Mesenchymal stem cell (in vitro differentiated cells and primary cell): ENCODE results near the gene CPLX4.

Experiments used
- DNase-seq: peaks from one replicate; pipeline ENCODE4 v3.0.0-alpha.2; 2013
- H2AFZ ChIP-seq: one replicate; pipeline ENCODE4 v1.6.1; 2013; ENCODE audit warnings: low read depth, mild to moderate bottlenecking, control low read depth, inconsistent platforms, low read length, moderate library complexity
- H2AK5ac ChIP-seq: 2 replicates; pipeline ENCODE4 v1.6.1; 2013; ENCODE audit warnings: low read length, moderate library complexity, mild to moderate bottlenecking, inconsistent platforms; ENCODE audit not compliant: severe bottlenecking
- H2BK120ac ChIP-seq: one replicate; pipeline ENCODE4 v1.6.1; 2013; ENCODE audit warnings: low read depth, mild to moderate bottlenecking, inconsistent platforms, low read length, moderate library complexity
- H2BK12ac ChIP-seq, 2 experiments: one replicate each; pipeline ENCODE4 v1.6.1; 2013; ENCODE audit warnings: inconsistent platforms in 2 of 2, low read length in 2 of 2, mild to moderate bottlenecking in 2 of 2, moderate library complexity in 2 of 2, control low read depth in 1 of 2
- H2BK15ac ChIP-seq: one replicate; pipeline ENCODE4 v1.6.1; 2013; ENCODE audit warnings: mild to moderate bottlenecking, low read depth, inconsistent platforms; ENCODE audit not compliant: poor library complexity, severe bottlenecking
- H2BK5ac ChIP-seq: 2 replicates; pipeline ENCODE4 v1.6.1; 2013; ENCODE audit warnings: low read depth, mild to moderate bottlenecking, low read length, control low read depth, inconsistent platforms; ENCODE audit not compliant: poor library complexity, severe bottlenecking
- H3K14ac ChIP-seq, 2 experiments: one replicate each; pipeline ENCODE4 v1.6.1; 2013; ENCODE audit warnings: inconsistent platforms in 2 of 2, low read length in 2 of 2, control low read depth in 1 of 2, mild to moderate bottlenecking in 1 of 2, moderate library complexity in 1 of 2
- H3K18ac ChIP-seq, 2 experiments: one replicate each; pipeline ENCODE4 v1.6.1; 2013; ENCODE audit warnings: inconsistent platforms in 2 of 2, low read length in 2 of 2, control low read depth in 1 of 2, low read depth in 1 of 2, mild to moderate bottlenecking in 1 of 2
- H3K23ac ChIP-seq, 2 experiments: one replicate each; pipeline ENCODE4 v1.6.1; 2013; ENCODE audit warnings: inconsistent platforms in 2 of 2, low read length in 2 of 2, mild to moderate bottlenecking in 2 of 2, moderate library complexity in 2 of 2, control low read depth in 1 of 2
- H3K27ac ChIP-seq: 2 replicates; pipeline ENCODE4 v1.5.1; 2013; ENCODE audit warnings: mild to moderate bottlenecking, moderate library complexity, low read length, control low read depth, inconsistent platforms; ENCODE audit not compliant: poor library complexity, severe bottlenecking
- H3K27me3 ChIP-seq, 2 experiments: 2 replicates each; pipeline versions ENCODE4 v1.6.1 to v1.7.0; 2013; ENCODE audit warnings: low read length in 2 of 2, mild to moderate bottlenecking in 2 of 2, moderate library complexity in 2 of 2, control low read depth in 1 of 2, inconsistent platforms in 1 of 2; ENCODE audit not compliant: control insufficient read depth in 1 of 2, insufficient read depth in 1 of 2
- H3K36me3 ChIP-seq, 2 experiments: 2 replicates each; pipeline versions ENCODE4 v1.6.1 to v1.7.0; 2013; ENCODE audit warnings: low read length in 2 of 2, control low read depth in 1 of 2, inconsistent platforms in 1 of 2, low read depth in 1 of 2, mild to moderate bottlenecking in 1 of 2; ENCODE audit not compliant: insufficient read depth in 2 of 2, control insufficient read depth in 1 of 2
- H3K4ac ChIP-seq, 2 experiments: one replicate each; pipeline ENCODE4 v1.6.1; 2013; ENCODE audit warnings: inconsistent platforms in 2 of 2, low read length in 2 of 2, mild to moderate bottlenecking in 2 of 2, moderate library complexity in 2 of 2, control low read depth in 1 of 2, low read depth in 1 of 2
- H3K4me1 ChIP-seq: 2 replicates; pipeline ENCODE4 v1.6.1; 2013; ENCODE audit warnings: low read depth, low read length, control low read depth; ENCODE audit not compliant: control insufficient read depth, insufficient read depth
- H3K4me2 ChIP-seq: 2 replicates; pipeline ENCODE4 v1.6.1; 2013; ENCODE audit warnings: low read length, mild to moderate bottlenecking, inconsistent platforms; ENCODE audit not compliant: poor library complexity, severe bottlenecking
- H3K4me3 ChIP-seq, 2 experiments: 2 replicates each; pipeline versions ENCODE4 v1.5.1 to v1.7.0; 2013; ENCODE audit warnings: low read length in 2 of 2, mild to moderate bottlenecking in 2 of 2, control low read depth in 1 of 2, low read depth in 1 of 2; ENCODE audit not compliant: insufficient read depth in 1 of 2
- H3K79me1 ChIP-seq: replicated peaks from 2 replicates; pipeline ENCODE4 v1.6.1; 2013; ENCODE audit warnings: mild to moderate bottlenecking, control low read depth, low read length, inconsistent platforms; ENCODE audit not compliant: poor library complexity, severe bottlenecking
- H3K9ac ChIP-seq: 2 replicates; pipeline ENCODE4 v1.7.0; 2013; ENCODE audit warnings: mild to moderate bottlenecking, low read length, moderate library complexity
- H3K9me3 ChIP-seq: 2 replicates; pipeline ENCODE4 v1.7.0; 2013; ENCODE audit warnings: mild to moderate bottlenecking, low read length; ENCODE audit not compliant: control insufficient read depth
- H4K8ac ChIP-seq: one replicate; pipeline ENCODE4 v1.6.1; 2013; ENCODE audit warnings: inconsistent platforms, mild to moderate bottlenecking, low read length, moderate library complexity
- H4K91ac ChIP-seq: one replicate; pipeline ENCODE4 v1.6.1; 2013; ENCODE audit warnings: mild to moderate bottlenecking, low read length, inconsistent platforms
- WGBS: methylation state at CpG from one replicate; pipeline ENCODE4 v1.1.7; 2013; ENCODE audit warnings: mixed read lengths; 5-methylcytosine and 5-hydroxymethylcytosine counted together

The CPLX4 gene

GRCh38 chr18:59268721-59269562 lies 49.5 kb downstream of the CPLX4 start:
- Histone ChIP-seq H3K9ac (no peak overlapping the region), H3K18ac (no peak overlapping the region), H3K36me3 (no peaks in the 10 kb centered on the region), H2BK120ac (no peak overlapping the region), H3K9me3 (no peaks in the 10 kb centered on the region), H3K27me3 (peaks cover 95 to 98% of the 10 kb centered on the region in 2 experiments), H3K23ac (no peak overlapping the region), H2BK5ac (no peak overlapping the region), H2AFZ (peak overlapping the region; percentile 67), H3K14ac (peak overlapping the region in 1 of 2 experiments; percentile 93), H2BK15ac (no peak overlapping the region), H3K4ac (no peak overlapping the region), H3K4me1 (peaks cover 30% of the 10 kb centered on the region), H3K27ac (no peak overlapping the region), H3K79me1 (no peaks in the 10 kb centered on the region), H4K91ac (peak overlapping the region; percentile 4), H4K8ac (no peak overlapping the region), H3K4me3 (peak overlapping the region in 1 of 2 experiments; percentile 43), H2BK12ac (no peak overlapping the region), H3K4me2 (peak overlapping the region; percentile 61), H2AK5ac (no peak overlapping the region)
- 3% methylated on average over 55 of the region's 90 CpGs for WGBS
- peak; percentile 18 for DNase-seq

GRCh38 chr18:59268127-59268720 lies 50.2 kb downstream of the CPLX4 start:
- Histone ChIP-seq H3K4ac (no peak overlapping the region), H3K36me3 (no peaks in the 10 kb centered on the region), H2BK15ac (no peak overlapping the region), H3K4me3 (peak overlapping the region in 1 of 2 experiments; percentile 29), H3K9ac (no peak overlapping the region), H3K23ac (no peak overlapping the region), H3K27ac (no peak overlapping the region), H2AFZ (no peak overlapping the region), H4K8ac (no peak overlapping the region), H2BK5ac (no peak overlapping the region), H2BK12ac (no peak overlapping the region), H3K4me1 (peaks cover 23% of the 10 kb centered on the region), H3K9me3 (no peaks in the 10 kb centered on the region), H2AK5ac (no peak overlapping the region), H2BK120ac (no peak overlapping the region), H3K79me1 (no peaks in the 10 kb centered on the region), H3K27me3 (peaks cover 95 to 98% of the 10 kb centered on the region in 2 experiments), H3K14ac (no peak overlapping the region), H3K4me2 (no peak overlapping the region), H4K91ac (no peak overlapping the region), H3K18ac (no peak overlapping the region)
- no peak for DNase-seq
- 19% methylated on average over 28 of the region's 28 CpGs for WGBS

GRCh38 chr18:59267503-59268126 lies 50.8 kb downstream of the CPLX4 start:
- Histone ChIP-seq H3K4me2 (no peak overlapping the region), H3K79me1 (no peaks in the 10 kb centered on the region), H2BK12ac (no peak overlapping the region), H3K4me3 (peak overlapping the region in 1 of 2 experiments; percentile 29), H3K9me3 (no peaks in the 10 kb centered on the region), H2BK5ac (no peak overlapping the region), H3K4me1 (peaks cover 18% of the 10 kb centered on the region), H3K27me3 (peaks cover 98% of the 10 kb centered on the region in 2 experiments), H3K4ac (no peak overlapping the region), H3K14ac (no peak overlapping the region), H4K8ac (no peak overlapping the region), H2BK15ac (no peak overlapping the region), H4K91ac (no peak overlapping the region), H3K18ac (no peak overlapping the region), H3K9ac (no peak overlapping the region), H2AFZ (no peak overlapping the region), H2BK120ac (no peak overlapping the region), H3K23ac (no peak overlapping the region), H3K36me3 (no peaks in the 10 kb centered on the region), H3K27ac (no peak overlapping the region), H2AK5ac (no peak overlapping the region)
- DNase-seq = no peak
- 3% methylated on average over 41 of the region's 41 CpGs for WGBS

GRCh38 chr18:59266886-59267502 lies 51.5 kb downstream of the CPLX4 start:
- Histone ChIP-seq H3K23ac (no peak overlapping the region), H4K8ac (no peak overlapping the region), H2BK5ac (no peak overlapping the region), H3K36me3 (no peaks in the 10 kb centered on the region), H3K27me3 (peaks cover 92 to 94% of the 10 kb centered on the region in 2 experiments), H2AK5ac (no peak overlapping the region), H3K14ac (no peak overlapping the region), H2BK15ac (no peak overlapping the region), H2BK120ac (no peak overlapping the region), H3K18ac (no peak overlapping the region), H3K4me1 (peaks cover 17% of the 10 kb centered on the region), H2BK12ac (no peak overlapping the region), H3K4me2 (no peak overlapping the region), H3K27ac (no peak overlapping the region), H3K9ac (no peak overlapping the region), H3K4ac (no peak overlapping the region), H3K9me3 (no peaks in the 10 kb centered on the region), H2AFZ (no peak overlapping the region), H4K91ac (no peak overlapping the region), H3K79me1 (no peaks in the 10 kb centered on the region), H3K4me3 (no peak overlapping the region)
- WGBS = 43% methylated on average over 9 of the region's 10 CpGs
- DNase-seq = no peak
